ENCODE results near the gene ADGRA3. TPM values are rescaled to one million over a fixed set of nuclear protein-coding genes. Genes with fewer than 3 reads are reported as not detected.
A peak's percentile ranks its signal among the peaks of the same experiment; 100 is the strongest.

The ADGRA3 gene
- total RNA-seq, 2 donors from 2014 or later, result 27.8 to 28.3 TPM

GRCh38 chr4:22356987-22357596 lies 158.8 kb downstream of the ADGRA3 start:
- H3K27ac ChIP-seq, result no peak overlapping the region
- DNase-seq (ENCODE audit: low spot score), result no peak
- peak in 1 of 2 donors; percentile 26 for TF ChIP-seq CTCF (IDR thresholded peaks at IDR 0.05)
- H3K9me3 ChIP-seq, result peaks cover 0 to 11% of the 10 kb centered on the region in 2 donors
- no peaks in the 10 kb centered on the region for H3K27me3 ChIP-seq
- no peaks in the 10 kb centered on the region for H3K4me1 ChIP-seq
- H3K36me3 ChIP-seq, result no peaks in the 10 kb centered on the region
- no peak overlapping the region for H3K4me3 ChIP-seq

GRCh38 chr4:22348410-22348809 lies 167.5 kb downstream of the ADGRA3 start:
- Histone ChIP-seq H3K27me3 (no peaks in the 10 kb centered on the region), H3K4me1 (no peaks in the 10 kb centered on the region), H3K9me3 (no peaks in the 10 kb centered on the region), H3K27ac (no peak overlapping the region), H3K4me3 (no peak overlapping the region), H3K36me3 (no peaks in the 10 kb centered on the region)
- TF ChIP-seq CTCF (IDR thresholded peaks at IDR 0.05), result no peak
- no peak for DNase-seq (ENCODE audit: low spot score)

GRCh38 chr4:22345678-22346077 lies 170.2 kb downstream of the ADGRA3 start:
- no peaks in the 10 kb centered on the region for H3K27me3 ChIP-seq
- H3K9me3 ChIP-seq, result no peaks in the 10 kb centered on the region
- no peak for DNase-seq (ENCODE audit: low spot score)
- H3K36me3 ChIP-seq, result no peaks in the 10 kb centered on the region
- no peak for TF ChIP-seq CTCF (IDR thresholded peaks at IDR 0.05)
- no peak overlapping the region for H3K4me3 ChIP-seq
- no peaks in the 10 kb centered on the region for H3K4me1 ChIP-seq
- no peak overlapping the region for H3K27ac ChIP-seq

- H3K27me3 ChIP-seq, result no peaks in the 10 kb centered on the region
- H3K9me3 ChIP-seq, result no peaks in the 10 kb centered on the region
- no peaks in the 10 kb centered on the region for H3K36me3 ChIP-seq
- no peak for TF ChIP-seq CTCF (IDR thresholded peaks at IDR 0.05)
- no peak for DNase-seq (ENCODE audit: low spot score)
- no peak overlapping the region for H3K27ac ChIP-seq
- H3K4me1 ChIP-seq, result no peaks in the 10 kb centered on the region
- no peak overlapping the region for H3K4me3 ChIP-seq
These were observed 170.8 kb downstream of the ADGRA3 start for GRCh38 chr4:22345055-22345454.

GRCh38 chr4:22343606-22344005 lies 172.3 kb downstream of the ADGRA3 start:
- H3K4me1 ChIP-seq, result no peaks in the 10 kb centered on the region
- H3K27me3 ChIP-seq, result no peaks in the 10 kb centered on the region
- H3K4me3 ChIP-seq, result no peak overlapping the region
- H3K27ac ChIP-seq, result no peak overlapping the region
- no peak for DNase-seq (ENCODE audit: low spot score)
- no peak for TF ChIP-seq CTCF (IDR thresholded peaks at IDR 0.05)
- H3K36me3 ChIP-seq, result no peaks in the 10 kb centered on the region
- H3K9me3 ChIP-seq, result no peaks in the 10 kb centered on the region

GRCh38 chr4:22339491-22339890 lies 176.4 kb downstream of the ADGRA3 start:
- DNase-seq (ENCODE audit: low spot score), result no peak
- no peaks in the 10 kb centered on the region for H3K27me3 ChIP-seq
- H3K9me3 ChIP-seq, result no peaks in the 10 kb centered on the region
- no peaks in the 10 kb centered on the region for H3K36me3 ChIP-seq
- H3K4me3 ChIP-seq, result no peak overlapping the region
- H3K27ac ChIP-seq, result no peak overlapping the region
- H3K4me1 ChIP-seq, result no peaks in the 10 kb centered on the region
- no peak for TF ChIP-seq CTCF (IDR thresholded peaks at IDR 0.05)

Measured in right atrium auricular region (tissue), 2 donors.